Psoas muscle (tissue), 8 donors: ENCODE results near the gene OTX1. TPM values are rescaled to one million over a fixed set of nuclear protein-coding genes. Genes with fewer than 3 reads are reported as not detected.

Experiments used
- ATAC-seq, 4 donors: fragments of 200-7000 bp; cut with Tn5 transposase; one replicate each; pipeline ENCODE4 v1.9.1; 2020; ENCODE audit warnings: moderate library complexity in 3 of 4, mild to moderate bottlenecking in 2 of 4
- DNase-seq, 2 donors: peaks; one replicate each; pipeline ENCODE4 v3.0.0-alpha.2; 2020
- H3K27ac ChIP-seq: fragments of 200-600 bp; one replicate; pipeline ENCODE4 v1.8.0; 2022
- H3K27me3 ChIP-seq, 3 donors: fragments of 200-600 bp in 1 of 3; one replicate each; pipeline versions ENCODE4 v1.6.1 to v1.8.0; 2013 to 2022; ENCODE audit warnings: low read length in 2 of 3, mild to moderate bottlenecking in 2 of 3, moderate library complexity in 1 of 3; ENCODE audit not compliant: insufficient read depth in 3 of 3
- H3K36me3 ChIP-seq, 2 donors: fragments of 200-600 bp in 1 of 2; one replicate each; pipeline versions ENCODE4 v1.6.1 to v1.8.0; 2013 to 2022; ENCODE audit warnings: low read depth in 1 of 2, mild to moderate bottlenecking in 1 of 2, moderate library complexity in 1 of 2; ENCODE audit not compliant: insufficient read depth in 1 of 2
- H3K4me1 ChIP-seq: fragments of 200-600 bp; one replicate; pipeline ENCODE4 v1.8.0; 2022
- H3K4me3 ChIP-seq: fragments of 200-600 bp; one replicate; pipeline ENCODE4 v1.8.0; 2022; ENCODE audit warnings: mild to moderate bottlenecking
- H3K9me3 ChIP-seq: fragments of 200-600 bp; one replicate; pipeline ENCODE4 v1.8.0; 2022
- WGBS, 3 donors: extraction: QIAGEN DNeasy Blood & Tissue Kit; methylation state at CpG; one replicate each; pipeline versions ENCODE4 v1.1.6 to v1.1.7; 2013; 5-methylcytosine and 5-hydroxymethylcytosine counted together
- intact Hi-C, 2 donors: fragments of 100-400 bp; cut with DNase I; formaldehyde crosslinking; loops; one replicate each; pipeline versions ENCODE4 v1.11.0 to v1.14.2; 2022
- polyA plus RNA-seq, 3 donors: library from polyadenylated mRNA; stranded (reverse); fragments of 200-250 nt; gene quantifications; one replicate each; pipeline ENCODE4 v1.2.3, GENCODE V29; 2013
- total RNA-seq, 4 donors: library from RNA; stranded (reverse); fragmentation: NEBNext Ultra II Directional in 2 of 4; extraction: Animal tissue kit (Norgen Biotek cat#: 25700) in 2 of 4; gene quantifications; one replicate each; pipeline versions ENCODE4 v1.2.1 to v1.2.4, GENCODE V29; 2021 to 2023
- TF ChIP-seq, protein P1 (sequence below): fragments of 200-600 bp; IDR thresholded peaks from one replicate; pipeline ENCODE4 v1.8.0; 2022; ENCODE audit warnings: antibody characterized with exemption
- donor health status: healthy with polysubstance abuse.
- donor health status: DM: no; HTN: no; CAD: no; lungs with moderate emphysema.
- donor health status: Bipolar disorder and iron deficiency.
- donor health status: healthy.
- donor health status: DM: yes; HTN: yes; CAD: no.
- donor health status: DM: no; HTN: no; CAD: no.
- donor health status: DM: no; HTN: no; CAD: no.
- donor health status: DM: yes; HTN: yes; CAD: no.

Gene OTX1
- total and polyA plus RNA-seq, 7 donors: not detected

DNA sequence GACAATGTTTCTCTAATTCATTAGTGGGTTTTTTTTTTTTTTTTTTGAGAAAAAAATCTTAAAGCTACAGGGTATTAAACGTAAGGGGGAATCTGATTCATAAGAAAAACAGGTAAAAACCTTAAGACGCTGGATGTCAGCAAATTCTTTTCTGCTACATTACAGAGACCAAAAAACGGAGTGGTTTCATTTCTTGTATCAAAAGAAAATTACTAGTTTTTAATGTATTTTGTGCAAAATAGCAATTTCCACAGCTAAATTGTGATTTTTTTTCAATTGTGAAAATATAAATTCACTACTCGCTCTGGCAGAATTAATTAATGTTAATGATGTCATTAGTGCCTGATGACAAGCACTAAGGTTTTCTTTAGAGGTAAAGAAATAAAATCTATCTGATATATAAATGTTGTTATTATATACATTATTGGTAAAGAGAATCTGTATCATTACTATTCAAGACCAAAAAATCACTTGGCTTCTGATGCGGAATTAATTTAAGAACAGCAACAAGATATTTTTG, 9.9 kb downstream of the OTX1 start:
- DNase-seq: no peak
- TF ChIP-seq, protein P1, sequence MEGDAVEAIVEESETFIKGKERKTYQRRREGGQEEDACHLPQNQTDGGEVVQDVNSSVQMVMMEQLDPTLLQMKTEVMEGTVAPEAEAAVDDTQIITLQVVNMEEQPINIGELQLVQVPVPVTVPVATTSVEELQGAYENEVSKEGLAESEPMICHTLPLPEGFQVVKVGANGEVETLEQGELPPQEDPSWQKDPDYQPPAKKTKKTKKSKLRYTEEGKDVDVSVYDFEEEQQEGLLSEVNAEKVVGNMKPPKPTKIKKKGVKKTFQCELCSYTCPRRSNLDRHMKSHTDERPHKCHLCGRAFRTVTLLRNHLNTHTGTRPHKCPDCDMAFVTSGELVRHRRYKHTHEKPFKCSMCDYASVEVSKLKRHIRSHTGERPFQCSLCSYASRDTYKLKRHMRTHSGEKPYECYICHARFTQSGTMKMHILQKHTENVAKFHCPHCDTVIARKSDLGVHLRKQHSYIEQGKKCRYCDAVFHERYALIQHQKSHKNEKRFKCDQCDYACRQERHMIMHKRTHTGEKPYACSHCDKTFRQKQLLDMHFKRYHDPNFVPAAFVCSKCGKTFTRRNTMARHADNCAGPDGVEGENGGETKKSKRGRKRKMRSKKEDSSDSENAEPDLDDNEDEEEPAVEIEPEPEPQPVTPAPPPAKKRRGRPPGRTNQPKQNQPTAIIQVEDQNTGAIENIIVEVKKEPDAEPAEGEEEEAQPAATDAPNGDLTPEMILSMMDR: no peak
- intact Hi-C loops: no loop called here
- Histone ChIP-seq H3K27me3 (peaks cover 2 to 99% (median 41%) of the 10 kb centered on the region in 3 donors), H3K27ac (no peak overlapping the region), H3K9me3 (no peaks in the 10 kb centered on the region), H3K36me3 (no peaks in the 10 kb centered on the region), H3K4me3 (no peak overlapping the region), H3K4me1 (peaks cover 20% of the 10 kb centered on the region)
- no peak for ATAC-seq
- WGBS, 3 donors: 33 to 40% (median 39%) methylated on average over 5 of the region's 5 CpGs

DNA sequence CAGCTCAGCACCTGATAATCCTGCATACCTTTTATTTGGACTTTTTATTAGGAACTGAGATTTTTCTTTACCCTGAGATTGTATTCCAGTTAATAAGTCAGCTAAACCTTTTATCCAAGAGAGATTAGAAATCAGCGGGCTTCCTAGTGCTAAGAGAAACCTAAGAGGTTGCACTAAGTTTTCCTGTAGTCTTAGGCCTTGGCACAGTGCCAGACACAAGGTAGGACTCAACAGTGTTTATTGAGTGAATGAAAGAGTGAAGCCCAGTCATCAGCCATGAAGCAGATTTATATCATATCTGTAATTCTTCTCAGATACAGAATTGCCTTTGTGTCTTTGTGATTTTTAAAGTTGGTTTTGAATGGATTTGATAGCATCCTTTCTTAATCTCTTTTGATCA, 13.6 kb downstream of the OTX1 start:
- WGBS, 3 donors: 24 to 43% (median 31%) methylated on average over 1 of the region's 1 CpG
- no peak for ATAC-seq
- peaks cover 8% of the 10 kb centered on the region for H3K4me1 ChIP-seq
- peaks cover 7 to 94% (median 18%) of the 10 kb centered on the region in 3 donors for H3K27me3 ChIP-seq
- TF ChIP-seq, protein P1: no peak
- intact Hi-C loops: no loop called here
- H3K36me3 ChIP-seq: no peaks in the 10 kb centered on the region
- H3K9me3 ChIP-seq: no peaks in the 10 kb centered on the region
- H3K4me3 ChIP-seq: no peak overlapping the region
- DNase-seq: no peak
- H3K27ac ChIP-seq: no peak overlapping the region

DNA sequence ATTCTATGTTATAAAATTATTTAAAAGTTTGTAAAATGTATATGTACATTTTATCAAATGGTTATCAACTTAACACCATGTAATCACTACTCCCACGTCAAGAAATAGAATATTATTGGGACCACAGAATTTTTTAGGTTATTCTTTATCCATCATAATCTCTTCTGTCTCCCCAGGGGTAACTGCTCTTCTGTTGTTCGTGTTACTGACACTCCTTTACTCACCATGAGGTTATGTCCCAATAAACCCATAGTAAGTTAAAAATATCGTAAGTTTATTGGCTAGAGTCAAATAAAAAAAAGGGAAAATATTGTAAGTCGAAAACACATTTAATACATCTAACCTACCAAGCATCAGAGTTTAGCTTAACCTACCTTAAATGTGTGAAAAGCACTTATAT, 14.0 kb downstream of the OTX1 start:
- intact Hi-C loops: no loop called here
- Histone ChIP-seq H3K27me3 (peaks cover 3 to 94% (median 18%) of the 10 kb centered on the region in 3 donors), H3K4me1 (peaks cover 3% of the 10 kb centered on the region), H3K9me3 (no peaks in the 10 kb centered on the region), H3K27ac (no peak overlapping the region), H3K36me3 (no peaks in the 10 kb centered on the region), H3K4me3 (no peak overlapping the region)
- TF ChIP-seq, protein P1: no peak
- ATAC-seq: no peak
- WGBS, 3 donors: 66 to 69% (median 68%) methylated on average over 4 of the region's 4 CpGs
- DNase-seq: no peak

DNA sequence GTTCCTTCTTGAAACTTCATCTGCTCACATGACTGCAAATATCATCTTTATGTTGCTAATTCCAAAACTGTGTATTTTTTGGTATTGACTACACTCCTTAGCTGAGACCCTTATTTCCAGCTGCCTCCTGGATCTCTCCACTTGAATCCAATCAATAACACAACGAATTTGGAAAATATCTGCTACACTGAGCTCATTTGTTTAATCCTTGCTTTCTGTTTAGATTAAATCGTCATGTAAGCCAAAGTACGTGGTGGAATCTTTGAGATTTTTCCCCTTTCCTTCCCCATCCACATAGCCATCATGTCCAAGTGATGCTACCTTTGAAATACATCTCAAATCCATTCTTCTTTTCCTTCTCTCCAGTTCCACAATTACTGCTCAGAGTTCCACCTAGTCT, 15.6 kb downstream of the OTX1 start:
- ATAC-seq (no peak), DNase-seq (no peak)
- WGBS, 3 donors: 62 to 65% (median 65%) methylated on average over 3 of the region's 3 CpGs
- intact Hi-C loops: no loop called here
- Histone ChIP-seq H3K27me3 (peaks cover 0 to 86% (median 18%) of the 10 kb centered on the region in 3 donors), H3K9me3 (no peaks in the 10 kb centered on the region), H3K4me3 (no peak overlapping the region), H3K36me3 (no peaks in the 10 kb centered on the region), H3K4me1 (no peaks in the 10 kb centered on the region), H3K27ac (no peak overlapping the region)
- TF ChIP-seq, protein P1: no peak

DNA sequence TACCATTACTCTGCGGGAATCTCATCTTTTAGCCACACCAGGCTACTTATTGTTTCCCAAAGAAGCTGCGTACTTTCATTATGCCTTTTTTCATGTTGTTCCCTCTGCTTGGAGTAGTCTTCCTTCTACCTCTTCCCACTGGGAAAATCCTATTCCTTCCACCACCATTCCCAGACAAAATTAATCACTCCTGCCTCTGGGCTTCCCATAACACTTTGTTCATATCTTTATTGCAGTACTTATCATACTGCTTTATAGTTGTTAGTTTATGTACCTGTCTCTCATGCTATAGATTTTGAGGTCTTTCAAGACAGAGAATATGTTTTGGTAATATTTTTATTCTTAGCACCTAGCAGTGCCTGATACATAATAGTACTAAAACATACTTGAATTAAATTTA, 16.2 kb downstream of the OTX1 start:
- intact Hi-C loops: no loop called here
- Histone ChIP-seq H3K27ac (no peak overlapping the region), H3K4me3 (no peak overlapping the region), H3K9me3 (no peaks in the 10 kb centered on the region), H3K27me3 (peaks cover 0 to 84% (median 18%) of the 10 kb centered on the region in 3 donors), H3K36me3 (no peaks in the 10 kb centered on the region), H3K4me1 (no peaks in the 10 kb centered on the region)
- 71 to 82% (median 79%) methylated on average over 2 of the region's 2 CpGs for WGBS, 3 donors
- DNase-seq (no peak), ATAC-seq (no peak)
- TF ChIP-seq, protein P1: no peak
